NCI-H2171 treated with DMSO at 0.1 percent for 48 hours (cell line): Measurements from ENCODE around the gene ATP1A4.

Experiments
- DNase-seq: peaks from one replicate; lab custom pipeline; 2025; lab: John Stamatoyannopoulos, UW

ATP1A4 gene

DNA sequence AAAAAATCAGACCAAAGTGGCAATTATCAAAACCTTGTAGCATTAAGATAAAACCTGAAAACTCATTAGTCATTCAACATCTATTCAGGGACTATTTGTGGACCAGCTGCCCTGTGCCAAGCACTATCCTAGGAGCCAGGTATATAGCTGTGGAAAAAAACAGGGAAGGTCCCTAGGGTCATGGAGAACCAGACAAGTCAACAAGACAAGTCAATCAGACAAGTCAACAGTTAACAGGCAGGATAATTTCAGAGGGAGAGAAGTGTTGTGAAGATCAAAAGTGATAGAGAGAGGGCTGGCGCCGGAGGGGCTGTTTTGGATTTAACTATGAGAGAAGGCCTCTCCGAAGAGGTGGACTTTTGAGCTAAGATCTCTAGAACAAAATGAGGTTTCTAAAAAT is 3.3 kb upstream of the ATP1A4 start:
- no peak for DNase-seq

DNA sequence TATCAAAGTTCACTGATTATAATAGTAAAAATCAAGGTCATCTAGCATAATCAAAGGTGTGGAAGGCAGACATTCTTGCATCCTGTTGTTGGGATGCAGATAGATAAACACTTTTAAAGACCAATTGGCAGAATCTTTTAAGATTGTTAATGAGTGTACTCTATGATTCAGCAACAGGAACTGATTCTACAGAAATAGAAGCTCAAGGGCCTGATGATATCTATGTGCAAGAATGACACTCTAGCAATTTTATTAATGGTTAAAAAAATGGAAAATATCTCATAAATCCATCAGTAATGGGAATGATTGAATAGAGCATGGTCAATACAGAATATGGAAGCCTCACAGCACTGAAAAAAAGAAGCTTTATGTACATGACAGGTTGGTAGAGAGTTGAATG is 2.2 kb upstream of the ATP1A4 start:
- DNase-seq, result no peak

DNA sequence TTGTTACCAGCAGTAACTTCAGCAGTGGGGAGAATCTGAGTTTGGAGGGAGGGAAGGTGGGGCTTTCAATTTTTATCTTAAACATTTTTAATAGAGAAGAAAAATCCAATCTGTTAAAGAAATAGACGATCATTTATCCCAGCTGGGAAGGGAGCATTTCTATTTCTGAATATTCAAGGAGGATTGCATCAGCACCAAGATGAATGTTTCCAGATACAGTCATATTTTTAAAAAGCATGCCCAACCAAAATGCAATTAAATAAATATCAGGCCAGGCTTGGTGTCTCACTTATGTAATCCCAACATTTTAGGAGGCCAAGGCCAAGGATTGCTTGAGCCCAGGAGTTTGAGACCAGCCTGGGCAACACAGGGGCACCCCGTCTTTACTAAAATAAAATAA is 1.7 kb upstream of the ATP1A4 start:
- DNase-seq, result no peak

DNA sequence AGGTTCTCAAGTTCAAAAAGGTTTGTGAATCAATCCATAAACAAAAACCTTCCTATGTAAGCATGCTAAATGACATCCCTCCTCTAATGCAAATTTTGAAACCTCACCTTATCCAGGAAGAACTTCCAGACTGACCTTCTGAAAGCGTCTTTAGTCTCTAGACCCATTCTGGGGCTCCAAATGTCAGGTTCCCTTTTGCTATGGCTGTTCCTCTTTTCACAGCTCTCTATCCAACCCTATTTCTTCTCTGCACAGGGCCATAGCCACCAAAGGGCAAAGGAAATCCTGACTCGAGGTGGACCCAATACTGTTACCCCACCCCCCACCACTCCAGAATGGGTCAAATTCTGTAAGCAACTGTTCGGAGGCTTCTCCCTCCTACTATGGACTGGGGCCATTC is 3.4 kb downstream of the ATP1A4 start:
- DNase-seq, result no peak

DNA sequence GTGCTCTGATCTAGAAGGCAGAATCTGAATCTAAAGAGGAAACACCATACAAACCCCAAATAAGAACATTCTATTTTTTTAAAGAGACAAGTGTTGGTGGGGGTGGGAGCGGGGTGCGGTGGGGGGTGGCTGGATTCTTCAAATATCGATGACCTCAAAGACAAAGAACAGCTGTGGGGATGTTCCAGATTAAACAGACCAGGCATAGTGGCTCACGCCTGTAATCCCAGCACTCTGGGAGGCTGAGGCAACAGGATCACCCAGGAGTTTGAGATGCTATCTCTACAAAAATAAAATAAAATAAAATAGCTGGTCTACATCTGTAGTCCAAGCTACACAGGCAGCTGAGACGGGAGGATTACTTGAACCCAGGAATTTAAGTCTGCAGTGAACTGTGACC is 5.0 kb downstream of the ATP1A4 start:
- DNase-seq, result no peak

GRCh38 chr1:160157174-160157573 is 5.8 kb downstream of the ATP1A4 start:
- no peak for DNase-seq

- DNase-seq, result no peak
Observed at GRCh38 chr1:160158031-160158430, 6.6 kb downstream of the ATP1A4 start.

DNA sequence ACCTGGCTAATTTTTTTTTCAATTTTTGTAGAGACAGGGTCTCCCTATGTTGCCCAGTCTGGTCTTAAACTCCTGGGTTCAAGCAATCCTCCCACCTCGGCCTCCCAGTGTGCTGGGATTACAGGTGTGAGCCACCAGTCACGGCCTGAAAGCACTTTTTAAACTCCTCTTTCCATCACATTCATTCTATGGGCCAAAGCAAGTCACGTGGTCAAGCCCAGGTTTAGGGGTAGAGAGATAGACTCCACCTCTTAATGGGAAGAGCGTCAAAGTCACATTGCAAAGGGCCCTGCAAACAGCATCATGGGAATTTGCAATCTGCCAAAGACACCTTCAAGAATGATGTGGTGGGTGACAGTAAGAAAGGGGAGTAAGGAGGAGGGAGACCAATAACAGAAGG is 7.1 kb downstream of the ATP1A4 start:
- no peak for DNase-seq

GRCh38 chr1:160159846-160160245 is 8.4 kb downstream of the ATP1A4 start:
- DNase-seq, result no peak

- no peak for DNase-seq
Observed at GRCh38 chr1:160161965-160162705, 10.7 kb downstream of the ATP1A4 start.

DNA sequence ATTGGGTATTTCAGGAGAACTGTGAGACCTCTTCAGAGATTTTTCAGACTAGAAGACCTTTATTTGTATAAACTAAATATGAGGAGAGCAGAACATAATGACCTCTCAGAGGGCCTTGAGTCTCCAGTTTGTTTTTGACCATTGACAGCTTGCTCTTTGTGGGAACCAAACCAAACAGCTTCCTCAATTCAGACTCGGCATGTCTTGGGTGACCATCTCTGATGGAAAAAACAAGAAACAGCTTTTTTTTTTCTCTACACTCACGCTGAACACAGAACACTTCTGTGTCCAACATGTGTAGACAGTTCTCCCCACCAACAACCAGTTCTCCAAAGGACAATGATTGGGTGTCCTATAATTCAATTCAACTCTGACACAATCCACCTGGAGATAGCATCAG is 11.5 kb downstream of the ATP1A4 start:
- DNase-seq, result no peak

- DNase-seq, result no peak
Observed at GRCh38 chr1:160163615-160164014, 12.2 kb downstream of the ATP1A4 start.

DNA sequence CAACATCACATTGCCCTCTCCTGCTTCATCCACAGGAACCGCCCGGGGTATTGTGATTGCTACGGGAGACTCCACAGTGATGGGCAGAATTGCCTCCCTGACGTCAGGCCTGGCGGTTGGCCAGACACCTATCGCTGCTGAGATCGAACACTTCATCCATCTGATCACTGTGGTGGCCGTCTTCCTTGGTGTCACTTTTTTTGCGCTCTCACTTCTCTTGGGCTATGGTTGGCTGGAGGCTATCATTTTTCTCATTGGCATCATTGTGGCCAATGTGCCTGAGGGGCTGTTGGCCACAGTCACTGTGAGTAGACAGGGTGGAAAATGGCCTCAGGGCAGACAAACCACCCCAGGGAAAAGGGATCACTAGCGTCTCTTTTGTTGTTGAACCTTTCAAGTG is 12.7 kb downstream of the ATP1A4 start:
- no peak for DNase-seq

GRCh38 chr1:160166166-160166868 is 14.9 kb downstream of the ATP1A4 start:
- no peak for DNase-seq

- DNase-seq, result no peak
Observed at GRCh38 chr1:160167056-160167455, 15.7 kb downstream of the ATP1A4 start.

- no peak for DNase-seq
Observed at GRCh38 chr1:160167580-160167979, 16.2 kb downstream of the ATP1A4 start.

GRCh38 chr1:160168016-160168415 is 16.6 kb downstream of the ATP1A4 start:
- no peak for DNase-seq

GRCh38 chr1:160168609-160169369 is 17.4 kb downstream of the ATP1A4 start:
- DNase-seq, result no peak

DNA sequence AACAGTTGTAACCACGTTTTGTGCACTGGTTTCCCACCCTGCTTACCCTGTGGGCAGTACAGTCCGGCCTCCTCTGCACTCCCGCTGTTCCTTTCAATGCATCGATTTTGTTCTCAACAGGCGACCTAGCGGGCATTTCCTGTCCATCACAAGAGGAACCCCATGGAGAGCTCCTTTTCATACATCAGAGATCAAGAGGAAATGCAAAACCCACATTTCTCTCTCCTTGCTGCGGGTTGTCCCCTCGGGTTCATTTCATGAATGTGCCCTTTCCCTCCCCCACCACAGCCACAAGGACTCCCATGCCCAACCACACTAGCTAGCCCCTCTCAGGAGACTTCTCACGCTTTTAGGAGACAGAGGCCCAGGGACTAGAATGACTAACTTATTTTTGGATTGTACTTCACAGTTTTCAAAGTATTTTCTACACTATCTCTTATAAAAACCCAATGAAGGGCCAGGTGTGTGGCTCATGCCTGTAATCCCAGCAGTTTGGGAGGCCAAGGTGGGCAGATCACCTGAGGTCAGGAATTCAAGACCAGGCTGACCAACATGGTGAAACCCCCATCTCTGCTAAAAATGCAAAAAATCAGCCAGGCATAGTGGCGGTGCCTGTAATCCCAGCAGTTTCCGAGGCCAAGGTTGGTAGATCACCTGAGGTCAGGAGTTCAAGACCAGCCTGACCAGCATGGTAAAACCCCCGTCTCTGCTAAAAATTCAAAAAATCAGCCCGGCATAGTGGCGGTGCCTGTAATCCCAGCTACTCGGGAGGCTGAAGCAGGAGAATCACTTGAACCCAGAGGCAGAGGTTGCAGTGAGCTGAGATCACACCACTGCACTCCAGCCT is 18.4 kb downstream of the ATP1A4 start:
- no peak for DNase-seq

DNA sequence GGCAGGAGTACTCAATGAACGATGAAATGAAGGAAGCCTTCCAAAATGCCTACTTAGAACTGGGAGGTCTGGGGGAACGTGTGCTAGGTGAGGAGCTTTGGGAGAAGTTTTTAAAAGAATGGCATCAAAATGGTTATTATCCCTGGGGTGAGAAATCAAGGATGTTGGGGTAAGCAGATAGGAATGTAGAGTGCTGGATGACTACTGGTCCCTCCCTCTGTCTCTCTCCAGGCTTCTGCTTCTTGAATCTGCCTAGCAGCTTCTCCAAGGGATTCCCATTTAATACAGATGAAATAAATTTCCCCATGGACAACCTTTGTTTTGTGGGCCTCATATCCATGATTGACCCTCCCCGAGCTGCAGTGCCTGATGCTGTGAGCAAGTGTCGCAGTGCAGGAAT is 20.0 kb downstream of the ATP1A4 start:
- no peak for DNase-seq

DNA sequence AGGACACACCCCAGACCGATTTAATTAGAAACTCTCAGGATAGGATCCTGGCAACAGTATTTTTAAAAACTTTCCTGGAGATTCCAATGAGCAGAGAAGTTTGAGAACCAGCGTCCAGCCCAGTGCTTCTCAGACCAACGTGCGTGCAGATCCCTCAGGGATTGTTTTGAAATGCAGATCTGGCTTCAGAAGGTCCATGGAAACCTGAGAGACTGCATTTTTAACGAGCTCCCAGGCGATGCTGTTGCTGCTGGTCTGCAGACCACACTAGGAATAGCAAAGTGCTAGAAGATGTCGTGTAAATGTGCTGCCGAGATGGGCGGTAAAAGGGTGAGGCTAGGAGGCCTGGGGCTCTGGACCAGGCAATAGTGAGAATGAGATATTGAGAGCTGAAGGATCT is 20.6 kb downstream of the ATP1A4 start:
- no peak for DNase-seq

DNA sequence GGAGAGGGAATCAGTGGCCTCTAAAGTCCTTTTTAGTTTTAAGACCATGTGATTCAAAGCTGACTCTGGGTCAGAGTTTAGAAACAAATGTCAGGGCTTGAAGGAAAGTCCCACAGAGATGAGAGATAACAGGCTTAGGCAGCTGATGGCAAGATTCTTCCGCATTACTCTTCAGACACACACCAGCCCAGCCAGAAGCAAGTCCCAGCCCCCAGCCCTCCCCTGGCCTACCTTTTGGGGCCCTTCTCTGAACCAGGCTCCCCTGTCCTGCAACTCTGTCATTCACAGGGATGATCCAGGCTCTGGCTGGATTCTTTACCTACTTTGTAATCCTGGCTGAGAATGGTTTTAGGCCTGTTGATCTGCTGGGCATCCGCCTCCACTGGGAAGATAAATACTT is 25.8 kb downstream of the ATP1A4 start:
- no peak for DNase-seq
